Adrenal gland (tissue), 12 donors: ENCODE results near the gene ICOSLG. TPM values are rescaled to one million over a fixed set of nuclear protein-coding genes. Genes with fewer than 3 reads are reported as not detected.

Experiments
- DNase-seq, 7 donors: peaks; one replicate each; pipeline ENCODE4 v3.0.0-alpha.2; 2019 to 2020
- H3K27ac ChIP-seq, 5 donors: fragments of 200-600 bp; sonication (generic) in 4 of 5; 1 replicate in 3 of 5; 2 replicates in 2 of 5; pipeline versions ENCODE4 v1.5.1 to v1.8.0; 2016 to 2020; ENCODE audit warnings: mild to moderate bottlenecking in 1 of 5
- H3K27me3 ChIP-seq: fragments of 200-600 bp; 2 replicates; pipeline ENCODE4 v1.8.0; 2021
- H3K36me3 ChIP-seq, 2 donors: fragments of 200-600 bp; replicated peaks in 1 of 2; 1 replicate in 1 of 2; 2 replicates in 1 of 2; pipeline versions ENCODE4 v1.5.1 to v1.8.0; 2018 to 2022
- H3K4me1 ChIP-seq, 2 donors: fragments of 200-600 bp; replicated peaks in 1 of 2; 1 replicate in 1 of 2; 2 replicates in 1 of 2; pipeline versions ENCODE4 v1.5.1 to v1.8.0; 2018 to 2021
- H3K4me3 ChIP-seq, 4 donors: fragments of 200-600 bp; sonication (generic) in 3 of 4; one replicate each; pipeline ENCODE4 v1.5.1; 2016 to 2018
- H3K9me3 ChIP-seq, 3 donors: fragments of 200-600 bp; sonication (generic) in 1 of 3; replicated peaks in 1 of 3; 1 replicate in 2 of 3; 2 replicates in 1 of 3; pipeline versions ENCODE4 v1.5.1 to v1.8.0; 2016 to 2021
- POLR2A ChIP-seq, 2 donors: fragments of 450-650 bp; IDR thresholded peaks; one replicate each; pipeline ENCODE4 v1.6.1; 2017; ENCODE audit warnings: antibody characterized with exemption in 2 of 2, mild to moderate bottlenecking in 2 of 2, moderate library complexity in 1 of 2
- WGBS, 4 donors: extraction: QIAGEN DNeasy Blood & Tissue Kit in 2 of 4; methylation state at CpG; one replicate each; pipeline versions ENCODE4 v1.1.5 to v1.1.7; 2013 to 2017; 5-methylcytosine and 5-hydroxymethylcytosine counted together
- intact Hi-C, 2 donors: fragments of 100-400 bp; cut with DNase I; formaldehyde crosslinking; loops; one replicate each; pipeline versions ENCODE4 v1.14.1 to v1.15.0; 2022 to 2023
- polyA plus RNA-seq, 3 donors: library from polyadenylated mRNA; stranded (reverse); fragments of 200-250 nt in 2 of 3; fragments of 350-450 nt in 1 of 3; fragmentation: Illumina TruSeq in 1 of 3; extraction: RNeasy Lipid Tissue Mini Kit (QIAGEN cat#74804) in 1 of 3; gene quantifications; one replicate each; pipeline ENCODE4 v1.2.3, GENCODE V29; 2013 to 2014
- total RNA-seq, 9 donors: library from RNA; depleted of rRNA in 4 of 9; stranded (reverse); fragments of >200 nt in 4 of 9; fragments of 120-200 nt in 1 of 9; fragmentation: NEBNext Ultra II Directional in 1 of 9; extraction: Animal tissue kit (Norgen Biotek cat#: 25700) in 1 of 9; gene quantifications; one replicate each; pipeline versions ENCODE4 v1.1.0 to v1.2.4, GENCODE V29; 2013 to 2023
- TF ChIP-seq, protein P1 (sequence below), 6 experiments: fragments of 450-650 bp in 4 of 6; fragments of 200-600 bp in 2 of 6; sonication (generic) in 1 of 6; IDR thresholded peaks; 1 replicate in 5 of 6; 2 replicates in 1 of 6; pipeline versions ENCODE4 v1.5.1 to v1.8.0; 2016 to 2021; ENCODE audit warnings: antibody characterized with exemption in 6 of 6, mild to moderate bottlenecking in 2 of 6, moderate library complexity in 1 of 6
- donor health status: healthy with polysubstance abuse.
- donor health status: Bipolar disorder and iron deficiency.
- donor health status: DM: yes; HTN: yes; CAD: no.
- donor health status: DM: no; HTN: no; CAD: no.
- donor health status: DM: no; HTN: no; CAD: no.
- donor health status: DM: yes; HTN: yes; CAD: no.

The ICOSLG gene
- total and polyA plus RNA-seq, 12 donors = 0.11 to 4.0 (median 1.7) TPM

DNA sequence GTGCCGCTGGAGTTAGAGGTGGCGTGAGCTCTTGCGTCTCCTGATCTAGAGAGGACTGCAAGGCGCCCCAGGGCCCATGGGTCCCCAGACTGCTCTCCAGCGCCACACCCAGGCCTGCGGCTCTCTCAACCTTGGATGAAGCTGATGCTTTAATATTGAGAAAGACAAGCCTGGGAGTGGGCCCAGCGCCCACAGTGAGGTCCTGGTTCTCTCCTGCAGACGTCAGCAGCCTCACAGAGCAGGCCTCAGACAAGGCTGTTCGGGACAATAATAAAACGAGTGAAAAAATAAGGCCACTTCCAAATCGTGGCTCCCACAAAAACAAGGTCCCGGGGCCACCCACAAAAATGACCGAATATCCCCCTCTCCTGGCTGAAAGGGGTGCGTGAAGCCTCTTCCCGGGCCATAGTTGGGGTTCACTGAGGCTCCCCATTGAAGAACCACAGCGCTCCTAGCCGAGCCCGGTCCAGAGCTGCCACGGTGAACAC is 27.0 kb upstream of the ICOSLG start:
- DNase-seq = peak in 2 of 7 donors; percentile 8 to 15
- no peaks in the 10 kb centered on the region for H3K9me3 ChIP-seq
- no peak overlapping the region for H3K4me3 ChIP-seq
- TF ChIP-seq POLR2A (IDR thresholded peaks at IDR 0.05) = no peak
- TF ChIP-seq, protein P1, sequence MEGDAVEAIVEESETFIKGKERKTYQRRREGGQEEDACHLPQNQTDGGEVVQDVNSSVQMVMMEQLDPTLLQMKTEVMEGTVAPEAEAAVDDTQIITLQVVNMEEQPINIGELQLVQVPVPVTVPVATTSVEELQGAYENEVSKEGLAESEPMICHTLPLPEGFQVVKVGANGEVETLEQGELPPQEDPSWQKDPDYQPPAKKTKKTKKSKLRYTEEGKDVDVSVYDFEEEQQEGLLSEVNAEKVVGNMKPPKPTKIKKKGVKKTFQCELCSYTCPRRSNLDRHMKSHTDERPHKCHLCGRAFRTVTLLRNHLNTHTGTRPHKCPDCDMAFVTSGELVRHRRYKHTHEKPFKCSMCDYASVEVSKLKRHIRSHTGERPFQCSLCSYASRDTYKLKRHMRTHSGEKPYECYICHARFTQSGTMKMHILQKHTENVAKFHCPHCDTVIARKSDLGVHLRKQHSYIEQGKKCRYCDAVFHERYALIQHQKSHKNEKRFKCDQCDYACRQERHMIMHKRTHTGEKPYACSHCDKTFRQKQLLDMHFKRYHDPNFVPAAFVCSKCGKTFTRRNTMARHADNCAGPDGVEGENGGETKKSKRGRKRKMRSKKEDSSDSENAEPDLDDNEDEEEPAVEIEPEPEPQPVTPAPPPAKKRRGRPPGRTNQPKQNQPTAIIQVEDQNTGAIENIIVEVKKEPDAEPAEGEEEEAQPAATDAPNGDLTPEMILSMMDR (IDR thresholded peaks at IDR 0.05) = peak in 3 of 6 experiments; percentile 16 to 22 (median 22)
- H3K36me3 ChIP-seq = no peaks in the 10 kb centered on the region
- 71 to 80% (median 78%) methylated on average over 11 to 19 of the region's 19 CpGs for WGBS, 4 donors
- no peak overlapping the region for H3K27ac ChIP-seq
- H3K4me1 ChIP-seq = no peaks in the 10 kb centered on the region
- H3K27me3 ChIP-seq = no peaks in the 10 kb centered on the region
- intact Hi-C loops = no loop called here

DNA sequence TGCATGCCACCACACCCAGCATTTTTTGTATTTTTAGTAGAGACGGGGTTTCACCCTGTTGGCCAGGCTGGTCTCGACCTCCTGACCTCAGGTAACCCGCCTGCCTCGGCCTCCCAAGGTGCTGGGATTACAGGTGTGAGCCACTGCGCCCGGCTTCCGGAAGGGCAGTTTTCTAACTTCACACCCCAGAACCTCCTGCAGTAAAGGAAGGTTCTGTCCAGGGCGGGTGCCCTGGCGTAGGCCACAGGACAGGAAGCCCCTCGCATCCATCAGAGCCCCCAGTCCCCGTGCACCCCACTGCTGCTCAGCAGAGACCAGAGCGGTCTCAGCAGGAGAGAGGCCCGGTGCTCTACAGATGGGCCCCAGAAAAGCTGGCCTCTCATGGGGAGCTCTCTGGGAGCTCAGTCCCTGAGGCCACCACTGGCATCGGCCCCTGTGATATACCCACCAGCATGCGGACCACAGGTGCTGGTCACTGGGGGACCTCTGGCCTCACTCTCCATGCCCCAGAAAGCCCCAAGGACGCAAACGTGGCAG is 25.1 kb upstream of the ICOSLG start:
- Histone ChIP-seq H3K27ac (no peak overlapping the region), H3K36me3 (no peaks in the 10 kb centered on the region), H3K4me1 (no peaks in the 10 kb centered on the region), H3K4me3 (no peak overlapping the region), H3K27me3 (no peaks in the 10 kb centered on the region), H3K9me3 (no peaks in the 10 kb centered on the region)
- WGBS, 4 donors = 83 to 100% (median 87%) methylated on average over 2 to 17 of the region's 17 CpGs
- DNase-seq = no peak
- intact Hi-C loops = no loop called here
- TF ChIP-seq POLR2A (IDR thresholded peaks at IDR 0.05) = no peak
- TF ChIP-seq, protein P1 (IDR thresholded peaks at IDR 0.05) = no peak

DNA sequence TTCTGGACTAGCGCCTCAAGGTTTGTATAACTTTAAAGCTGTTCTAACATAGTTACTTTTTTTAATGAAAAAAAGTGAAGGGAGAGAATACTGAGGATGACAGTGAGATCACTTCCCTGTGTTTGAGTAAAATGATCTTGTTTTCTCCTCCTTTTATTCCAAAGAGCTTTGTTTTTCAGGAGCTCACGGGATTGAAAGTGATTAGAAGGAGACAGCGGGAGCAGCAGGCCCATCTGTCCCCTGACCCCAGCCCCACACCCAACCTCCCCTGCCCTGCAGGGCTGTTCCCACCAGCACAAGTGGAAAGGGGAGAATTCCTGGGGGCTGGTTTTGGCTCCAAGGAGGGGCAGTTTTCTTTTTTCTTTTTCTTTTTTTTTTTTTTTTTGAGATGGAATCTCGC is 23.0 kb upstream of the ICOSLG start:
- H3K27me3 ChIP-seq = no peaks in the 10 kb centered on the region
- no peaks in the 10 kb centered on the region for H3K36me3 ChIP-seq
- H3K4me3 ChIP-seq = no peak overlapping the region
- no peaks in the 10 kb centered on the region for H3K9me3 ChIP-seq
- 82 to 87% (median 84%) methylated on average over 4 of the region's 4 CpGs for WGBS, 4 donors
- DNase-seq = no peak
- intact Hi-C loops = no loop called here
- no peak overlapping the region for H3K27ac ChIP-seq
- no peaks in the 10 kb centered on the region for H3K4me1 ChIP-seq
- TF ChIP-seq POLR2A (IDR thresholded peaks at IDR 0.05) = no peak
- TF ChIP-seq, protein P1 (IDR thresholded peaks at IDR 0.05) = no peak

DNA sequence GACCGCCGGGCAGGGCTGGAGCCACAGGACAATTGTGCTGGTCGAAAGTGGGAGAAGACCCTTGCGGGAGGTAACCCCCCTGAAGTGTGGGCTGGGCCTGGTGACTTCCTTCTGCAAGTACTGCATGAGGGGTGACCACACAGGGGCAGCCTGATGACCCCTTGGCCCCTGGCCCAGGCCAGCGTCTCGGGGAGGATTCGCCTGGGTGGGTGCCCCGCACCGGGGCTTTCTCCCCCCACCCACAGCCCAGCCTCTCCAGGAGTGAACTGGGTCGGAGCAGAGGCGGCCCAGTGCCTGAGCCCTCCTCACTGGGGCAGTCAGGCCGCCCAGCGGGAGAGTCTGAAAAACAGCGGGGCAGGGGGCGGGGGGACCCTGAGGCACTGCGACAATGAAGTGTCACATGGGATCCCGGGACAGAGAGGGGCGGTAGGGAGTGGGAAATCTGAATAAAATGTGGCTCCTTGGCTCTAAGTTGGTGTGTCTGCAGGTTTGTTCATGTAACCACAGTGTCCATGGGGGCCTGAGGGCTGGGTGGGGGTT is 22.5 kb upstream of the ICOSLG start:
- Histone ChIP-seq H3K4me3 (no peak overlapping the region), H3K9me3 (no peaks in the 10 kb centered on the region), H3K27ac (no peak overlapping the region), H3K36me3 (no peaks in the 10 kb centered on the region), H3K27me3 (no peaks in the 10 kb centered on the region), H3K4me1 (no peaks in the 10 kb centered on the region)
- no peak for TF ChIP-seq POLR2A (IDR thresholded peaks at IDR 0.05)
- TF ChIP-seq, protein P1 (IDR thresholded peaks at IDR 0.05) = no peak
- intact Hi-C loops = no loop called here
- 67 to 75% (median 71%) methylated on average over 6 to 18 of the region's 18 CpGs for WGBS, 4 donors
- no peak for DNase-seq
